PFSK-1 (cell line): ENCODE data around the gene DSTN.

ENCODE experiments used
- FOXP2 ChIP-seq: optimal IDR thresholded peaks from 2 replicates; pipeline ENCODE3; 2011; ENCODE audit warnings: borderline replicate concordance, control low read depth, inconsistent platforms; ENCODE audit not compliant: insufficient read depth; ENCODE audit errors: extremely low read length, extremely low read depth
- POLR2AphosphoS5 ChIP-seq: IDR thresholded peaks from 2 replicates; pipeline ENCODE4 v1.6.1; 2012; ENCODE audit warnings: low read depth, mild to moderate bottlenecking, control low read depth, low read length, moderate library complexity
- REST ChIP-seq, 2 experiments: IDR thresholded peaks; 2 replicates each; pipeline versions ENCODE4 v1.6.1 to v1.8.0; 2011 to 2012; ENCODE audit warnings: low read depth in 2 of 2, low read length in 2 of 2, control low read depth in 1 of 2, inconsistent platforms in 1 of 2, mild to moderate bottlenecking in 1 of 2, moderate library complexity in 1 of 2; ENCODE audit not compliant: insufficient read depth in 1 of 2
- SIN3A ChIP-seq: IDR thresholded peaks from 2 replicates; pipeline ENCODE4 v1.6.1; 2012; ENCODE audit warnings: mild to moderate bottlenecking, low read length, moderate library complexity, borderline replicate concordance; ENCODE audit not compliant: insufficient read depth
- TAF1 ChIP-seq: IDR thresholded peaks from 2 replicates; pipeline ENCODE4 v1.6.1; 2012; ENCODE audit warnings: low read length, control low read depth, borderline replicate concordance; ENCODE audit not compliant: insufficient read depth

The DSTN gene

DNA sequence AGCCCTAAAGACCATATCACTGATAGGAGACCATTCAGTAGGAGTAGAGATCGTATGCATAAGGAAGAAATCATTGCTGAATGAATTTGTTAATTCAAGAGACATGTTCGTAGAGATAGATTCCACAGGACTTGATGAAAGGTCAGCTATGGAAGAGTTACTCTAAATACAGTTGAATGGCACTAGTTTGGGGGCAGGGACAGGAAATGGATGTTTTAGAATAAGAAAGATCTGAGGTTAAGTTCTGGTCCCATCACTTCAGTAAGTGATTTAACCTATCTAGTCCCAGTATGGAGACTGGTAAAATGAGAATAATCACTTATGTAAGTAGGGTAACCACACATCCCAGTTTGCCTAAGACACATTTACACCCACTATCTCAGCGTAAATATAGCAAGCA is 35.8 kb upstream of the DSTN start:
- TF ChIP-seq SIN3A, result no peak
- no peak for TF ChIP-seq POLR2AphosphoS5
- TF ChIP-seq FOXP2, result no peak
- no peak for TF ChIP-seq TAF1
- TF ChIP-seq REST (IDR thresholded peaks at IDR 0.05; ENCODE audit: insufficient read depth in 1 of 2, low read depth in 2 of 2, low read length in 2 of 2), result no peak

- TF ChIP-seq TAF1 (no peak), REST (IDR thresholded peaks at IDR 0.05; ENCODE audit: insufficient read depth in 1 of 2, low read depth in 2 of 2, low read length in 2 of 2) (no peak), POLR2AphosphoS5 (no peak), FOXP2 (no peak), SIN3A (no peak)
Measured at GRCh38 chr20:17536944-17537444, 32.9 kb upstream of the DSTN start.

- TF ChIP-seq SIN3A (no peak), TAF1 (no peak), POLR2AphosphoS5 (no peak), FOXP2 (no peak), REST (IDR thresholded peaks at IDR 0.05; ENCODE audit: insufficient read depth in 1 of 2, low read depth in 2 of 2, low read length in 2 of 2) (no peak)
Measured at GRCh38 chr20:17537959-17538358, 31.9 kb upstream of the DSTN start.

DNA sequence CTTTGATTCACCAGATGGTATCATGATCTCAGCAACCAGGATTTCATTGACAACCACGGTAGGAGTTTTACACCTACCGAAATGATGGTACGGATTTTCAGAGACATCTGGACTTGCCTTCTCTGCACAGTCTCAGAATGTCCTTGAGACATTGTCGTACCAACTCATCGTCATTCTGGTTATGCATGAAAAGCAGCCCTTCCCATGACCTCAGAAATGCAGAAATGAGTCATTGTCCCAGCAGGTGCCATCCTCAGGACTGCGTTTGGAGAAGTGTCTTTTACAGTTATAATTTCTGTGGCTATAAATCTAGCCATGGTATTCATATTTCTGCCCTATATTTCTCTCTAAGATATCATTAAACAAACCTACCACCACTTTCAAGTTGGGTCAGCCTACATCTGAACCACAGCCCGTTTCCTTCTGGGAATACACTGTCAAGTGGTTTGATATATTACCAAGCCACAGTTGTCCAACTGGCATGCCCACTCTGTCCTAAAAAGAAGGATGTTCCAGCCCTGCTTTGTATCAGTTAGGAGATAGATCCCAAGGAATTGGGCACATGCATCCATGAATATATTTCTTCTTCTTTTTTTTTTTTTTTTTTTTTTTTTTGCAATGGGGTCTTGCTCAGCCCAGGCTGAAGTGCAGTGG is 31.2 kb upstream of the DSTN start:
- TF ChIP-seq FOXP2 (no peak), POLR2AphosphoS5 (no peak), TAF1 (no peak), SIN3A (no peak), REST (IDR thresholded peaks at IDR 0.05; ENCODE audit: insufficient read depth in 1 of 2, low read depth in 2 of 2, low read length in 2 of 2) (no peak)

- TF ChIP-seq POLR2AphosphoS5, result no peak
Measured at GRCh38 chr20:17541596-17541995, 28.3 kb upstream of the DSTN start.
